Uterus (tissue), 4 donors: ENCODE results near the gene DHRS1. TPM values are rescaled to one million over a fixed set of nuclear protein-coding genes. Genes with fewer than 3 reads are reported as not detected.

Experiments used
- DNase-seq, 2 donors: peaks; one replicate each; pipeline ENCODE4 v3.0.0-alpha.2; 2019 to 2020
- H3K27ac ChIP-seq, 2 donors: fragments of 200-600 bp; sonication (generic); 1 replicate in 1 of 2; 2 replicates in 1 of 2; pipeline ENCODE4 v1.5.1; 2016 to 2018
- H3K27me3 ChIP-seq, 2 donors: fragments of 200-600 bp; sonication (generic); one replicate each; pipeline ENCODE4 v1.5.1; 2018 to 2019; ENCODE audit warnings: control low read depth in 1 of 2
- H3K36me3 ChIP-seq, 2 donors: fragments of 200-600 bp; sonication (generic); one replicate each; pipeline ENCODE4 v1.5.1; 2019; ENCODE audit warnings: control low read depth in 1 of 2
- H3K4me1 ChIP-seq, 2 donors: fragments of 200-600 bp; sonication (generic); one replicate each; pipeline ENCODE4 v1.5.1; 2018 to 2019; ENCODE audit warnings: control low read depth in 1 of 2
- H3K4me3 ChIP-seq, 2 donors: fragments of 200-600 bp; sonication (generic); 1 replicate in 1 of 2; 2 replicates in 1 of 2; pipeline ENCODE4 v1.5.1; 2018 to 2019; ENCODE audit warnings: mild to moderate bottlenecking in 1 of 2
- H3K9me3 ChIP-seq, 2 donors: fragments of 200-600 bp; sonication (generic); one replicate each; pipeline ENCODE4 v1.5.1; 2019; ENCODE audit warnings: control low read depth in 1 of 2
- CTCF ChIP-seq, 4 experiments: fragments of 200-600 bp in 2 of 4; fragments of 450-650 bp in 2 of 4; sonication (generic) in 2 of 4; IDR thresholded peaks; one replicate each; pipeline ENCODE4 v1.5.1; 2016 to 2019; ENCODE audit warnings: antibody characterized with exemption in 4 of 4, mild to moderate bottlenecking in 2 of 4, moderate library complexity in 1 of 4
- POLR2A ChIP-seq, 2 donors: fragments of 450-650 bp; IDR thresholded peaks; one replicate each; pipeline ENCODE4 v1.6.1; 2016; ENCODE audit warnings: antibody characterized with exemption in 2 of 2, mild to moderate bottlenecking in 1 of 2, moderate library complexity in 1 of 2
- intact Hi-C: fragments of 100-400 bp; cut with DNase I; formaldehyde crosslinking; loops from one replicate; pipeline ENCODE4 v1.15.1; 2023; ENCODE audit warnings: low total_unique reads
- total RNA-seq, 4 donors: library from RNA; depleted of rRNA in 3 of 4; stranded (reverse); fragments of >200 nt in 3 of 4; gene quantifications; one replicate each; pipeline versions ENCODE4 v1.1.0 to v1.2.4, GENCODE V29; 2014 to 2023
- donor health status: DM: yes; HTN: yes; CAD: no.

Gene DHRS1
- total RNA-seq, 4 donors from 2014 or later: 17.0 to 52.4 (median 37.7) TPM

DNA sequence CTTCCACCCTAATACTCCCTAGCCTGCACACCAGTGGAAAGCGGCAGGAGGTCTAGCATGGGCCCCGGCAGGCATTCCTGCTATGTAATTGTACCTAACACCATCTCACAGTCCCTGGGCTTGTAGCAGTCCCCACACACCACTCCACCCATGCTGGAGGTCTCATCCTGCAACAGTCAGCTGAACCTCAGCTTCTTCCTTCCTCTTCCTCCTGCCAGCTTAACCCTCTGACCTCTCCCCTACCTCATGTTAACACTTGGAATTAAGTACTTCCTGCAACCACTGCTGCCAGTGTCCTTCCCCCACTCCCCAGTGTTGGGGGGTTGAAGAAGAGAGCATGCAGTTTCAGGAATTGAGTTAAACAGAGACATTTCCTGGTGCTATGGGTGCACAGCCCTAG is 27.7 kb upstream of the DHRS1 start:
- DNase-seq: no peak
- TF ChIP-seq POLR2A (IDR thresholded peaks at IDR 0.05) (no peak), CTCF (IDR thresholded peaks at IDR 0.05) (no peak)
- H3K9me3 ChIP-seq: no peaks in the 10 kb centered on the region
- peaks cover 0 to under 1% of the 10 kb centered on the region in 2 donors for H3K27me3 ChIP-seq
- intact Hi-C loops: no loop called here
- no peak overlapping the region for H3K4me3 ChIP-seq
- peaks cover 0 to under 1% of the 10 kb centered on the region in 2 donors for H3K4me1 ChIP-seq
- H3K27ac ChIP-seq: no peak overlapping the region
- H3K36me3 ChIP-seq: no peaks in the 10 kb centered on the region

- no peak for DNase-seq
- Histone ChIP-seq H3K9me3 (no peaks in the 10 kb centered on the region), H3K4me3 (no peak overlapping the region), H3K36me3 (no peaks in the 10 kb centered on the region), H3K27ac (no peak overlapping the region), H3K27me3 (no peaks in the 10 kb centered on the region), H3K4me1 (no peaks in the 10 kb centered on the region)
- intact Hi-C loops: no loop called here
- TF ChIP-seq CTCF (IDR thresholded peaks at IDR 0.05) (no peak), POLR2A (IDR thresholded peaks at IDR 0.05) (no peak)
Observed at GRCh38 chr14:24325963-24326362, 26.4 kb upstream of the DHRS1 start.

- H3K27me3 ChIP-seq: no peaks in the 10 kb centered on the region
- H3K36me3 ChIP-seq: no peaks in the 10 kb centered on the region
- H3K4me1 ChIP-seq: no peaks in the 10 kb centered on the region
- no peak for TF ChIP-seq POLR2A (IDR thresholded peaks at IDR 0.05)
- TF ChIP-seq CTCF (IDR thresholded peaks at IDR 0.05): no peak
- intact Hi-C loops: no loop called here
- H3K9me3 ChIP-seq: no peaks in the 10 kb centered on the region
- H3K4me3 ChIP-seq: no peak overlapping the region
- H3K27ac ChIP-seq: no peak overlapping the region
- no peak for DNase-seq
Observed at GRCh38 chr14:24325041-24325530, 25.5 kb upstream of the DHRS1 start.

- no peaks in the 10 kb centered on the region for H3K27me3 ChIP-seq
- no peak for TF ChIP-seq POLR2A (IDR thresholded peaks at IDR 0.05)
- TF ChIP-seq CTCF (IDR thresholded peaks at IDR 0.05): no peak
- no peak for DNase-seq
- no peak overlapping the region for H3K4me3 ChIP-seq
- H3K4me1 ChIP-seq: no peaks in the 10 kb centered on the region
- H3K36me3 ChIP-seq: no peaks in the 10 kb centered on the region
- intact Hi-C loops: no loop called here
- no peaks in the 10 kb centered on the region for H3K9me3 ChIP-seq
- no peak overlapping the region for H3K27ac ChIP-seq
Observed at GRCh38 chr14:24324024-24324423, 24.4 kb upstream of the DHRS1 start.

GRCh38 chr14:24323341-24323740 is 23.8 kb upstream of the DHRS1 start:
- H3K36me3 ChIP-seq: no peaks in the 10 kb centered on the region
- intact Hi-C loops: no loop called here
- TF ChIP-seq POLR2A (IDR thresholded peaks at IDR 0.05) (no peak), CTCF (IDR thresholded peaks at IDR 0.05) (no peak)

More at GRCh38 chr14:24323341-24323740, 23.8 kb upstream of the DHRS1 start:
- no peak overlapping the region for H3K4me3 ChIP-seq
- DNase-seq: no peak
- no peaks in the 10 kb centered on the region for H3K4me1 ChIP-seq
- H3K9me3 ChIP-seq: no peaks in the 10 kb centered on the region
- H3K27ac ChIP-seq: no peak overlapping the region
- no peaks in the 10 kb centered on the region for H3K27me3 ChIP-seq
